ENCODE measurements around the gene RNF130.
"Not testable (repeated sequence)": the region's sequence is repeated elsewhere in the genome, so short reads cannot be mapped to it uniquely, and the experiment has no call there.

The RNF130 gene

DNA sequence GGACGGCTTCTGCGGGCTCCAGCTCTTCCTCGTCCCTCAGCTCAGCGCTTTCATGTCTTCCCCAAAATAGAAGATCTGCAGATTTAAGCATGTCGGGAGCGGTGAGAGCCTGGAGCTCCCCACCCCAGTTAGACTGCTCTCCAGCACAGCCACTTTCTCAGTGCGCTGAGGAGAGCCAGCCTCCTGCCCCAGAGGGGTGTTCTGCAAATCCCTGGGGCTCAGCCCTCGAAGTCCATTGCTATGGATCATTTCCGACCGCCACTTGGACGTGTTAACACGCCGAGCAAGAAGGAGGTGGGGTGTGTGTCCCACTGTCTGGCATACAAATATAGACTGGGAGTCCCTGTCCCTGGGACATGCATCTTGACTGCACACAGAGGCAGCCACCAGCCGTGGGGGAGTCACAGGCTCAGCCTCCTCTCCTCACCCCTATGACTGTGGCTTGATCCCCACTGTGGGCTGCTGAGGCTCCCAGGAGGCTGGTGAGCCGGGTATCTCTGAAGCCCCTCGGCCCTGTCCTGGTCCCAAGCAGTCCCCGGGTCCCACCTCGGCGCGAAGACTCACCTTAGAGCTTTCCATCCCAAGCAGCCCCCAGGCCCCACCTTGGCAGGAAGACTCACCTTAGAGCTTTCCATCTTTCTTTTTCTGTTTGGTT, 30.0 kb upstream of the RNF130 start:
- no peak for DNase-seq

DNA sequence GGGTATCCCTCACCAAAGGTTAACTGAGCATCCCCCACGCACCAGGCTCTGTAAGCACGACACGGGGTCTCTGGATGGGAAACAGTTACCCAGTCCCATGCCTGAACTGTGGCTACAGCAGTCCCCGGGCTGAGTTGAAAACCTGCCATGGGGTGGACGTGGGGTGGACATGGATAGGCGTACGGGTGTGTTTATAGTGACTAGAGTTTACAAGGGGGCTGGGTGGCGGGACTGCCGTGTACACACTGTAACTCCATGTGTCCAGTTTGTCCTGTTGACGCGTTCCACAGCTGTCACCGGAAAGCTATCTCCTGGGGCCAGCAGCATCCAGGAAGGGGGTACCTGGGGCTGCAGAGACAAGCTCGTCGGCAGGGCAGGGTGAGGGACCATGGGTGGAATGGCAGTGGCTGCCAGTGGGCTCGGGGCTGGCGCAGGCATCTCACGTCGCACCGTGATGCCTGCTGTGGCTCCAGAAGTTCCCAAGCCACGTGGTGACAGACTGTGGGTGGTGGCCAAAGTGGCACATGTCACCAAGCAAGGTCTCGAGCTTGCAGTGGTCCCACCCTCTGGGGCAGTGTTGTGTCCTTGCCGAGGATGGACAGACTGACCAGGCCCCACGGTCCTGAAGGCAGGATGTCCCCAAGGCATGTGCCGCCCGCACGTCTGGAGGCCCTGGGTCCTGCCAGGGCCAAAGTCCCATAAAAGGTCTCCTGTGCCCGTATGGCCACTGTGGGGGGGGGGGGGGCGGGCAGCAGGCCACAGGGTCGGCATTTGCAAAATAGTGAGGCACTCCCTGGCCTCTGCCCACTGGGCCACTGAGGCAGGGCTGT, 29.3 kb upstream of the RNF130 start:
- DNase-seq = no peak

DNA sequence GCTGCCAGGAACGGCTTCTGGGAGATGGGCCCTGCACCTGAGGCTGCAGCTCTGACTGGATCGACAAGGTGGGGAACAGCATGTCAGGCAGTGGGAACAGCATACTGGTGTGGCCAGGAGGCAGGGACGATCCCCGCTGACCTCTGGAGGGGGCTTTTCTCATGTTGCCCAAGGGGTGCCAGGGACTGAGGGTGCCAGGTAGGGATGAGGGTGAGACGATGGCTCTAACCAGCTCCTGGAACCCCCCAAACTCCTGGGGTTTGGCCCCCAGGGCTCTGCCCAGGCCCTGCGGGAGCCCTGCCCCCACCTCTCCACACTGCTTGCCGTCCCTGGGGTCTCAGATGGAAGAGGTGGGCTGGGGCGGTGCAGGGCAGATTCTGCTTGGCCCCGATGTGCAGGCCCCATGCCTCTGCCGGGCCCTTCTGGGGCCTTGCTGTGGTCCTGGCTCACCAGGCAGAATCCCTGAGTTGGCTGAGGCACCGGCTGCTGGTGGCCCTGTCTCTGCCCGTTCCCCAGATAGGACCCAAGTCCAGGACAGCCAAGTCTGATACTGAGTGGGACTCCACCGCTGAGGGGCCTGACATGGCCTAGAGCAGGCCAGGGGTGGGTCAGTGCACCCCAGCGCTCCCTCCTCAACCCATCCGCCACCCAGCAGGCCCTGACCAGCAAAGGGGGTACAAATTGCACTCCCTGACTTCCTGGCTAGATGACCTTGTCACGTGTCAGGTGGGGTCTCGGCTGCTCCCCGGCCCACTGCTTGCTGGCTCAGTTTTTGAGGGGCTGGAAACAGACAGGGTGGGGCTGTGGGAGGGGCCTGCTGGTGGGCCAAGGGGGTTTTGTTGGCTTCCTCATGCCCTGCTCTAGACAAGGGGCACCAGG, 28.4 kb upstream of the RNF130 start:
- DNase-seq = no peak

DNA sequence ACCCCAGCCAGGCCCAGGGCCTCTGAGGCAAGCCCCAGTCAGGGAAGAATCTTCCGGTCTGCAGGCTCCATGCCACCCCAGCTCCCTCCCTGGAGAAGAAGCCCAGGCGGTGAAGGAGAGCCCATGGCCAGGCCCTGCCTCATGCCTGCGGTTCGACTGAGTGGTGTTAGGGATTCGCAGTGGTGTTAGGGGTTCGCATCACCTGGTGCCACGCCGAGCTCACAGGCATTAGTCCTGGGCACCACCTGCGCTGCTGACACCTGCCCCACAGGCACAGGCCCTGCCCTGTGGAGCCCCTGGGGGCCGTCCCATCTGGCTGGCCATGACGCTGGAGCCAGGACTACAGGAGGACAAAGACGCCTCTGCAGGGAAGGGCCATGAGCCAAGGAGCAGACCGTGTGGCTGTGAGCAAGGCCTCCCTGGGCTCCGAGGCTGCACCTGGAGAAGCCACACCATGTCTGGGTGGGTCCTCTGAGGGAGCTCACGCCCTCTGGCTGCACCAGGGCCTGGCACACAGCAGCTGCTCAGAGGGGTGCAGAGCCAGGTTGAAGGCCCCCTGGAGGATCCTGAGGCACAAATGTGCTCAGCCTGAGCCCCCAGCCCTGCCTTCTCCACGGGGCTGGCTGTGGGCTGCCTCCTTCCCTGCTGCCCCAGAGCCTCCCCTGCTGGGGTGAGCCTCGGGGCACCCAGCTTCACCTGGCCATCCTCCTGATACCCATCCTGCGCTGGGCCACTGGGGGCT, 27.6 kb upstream of the RNF130 start:
- DNase-seq = no peak

DNA sequence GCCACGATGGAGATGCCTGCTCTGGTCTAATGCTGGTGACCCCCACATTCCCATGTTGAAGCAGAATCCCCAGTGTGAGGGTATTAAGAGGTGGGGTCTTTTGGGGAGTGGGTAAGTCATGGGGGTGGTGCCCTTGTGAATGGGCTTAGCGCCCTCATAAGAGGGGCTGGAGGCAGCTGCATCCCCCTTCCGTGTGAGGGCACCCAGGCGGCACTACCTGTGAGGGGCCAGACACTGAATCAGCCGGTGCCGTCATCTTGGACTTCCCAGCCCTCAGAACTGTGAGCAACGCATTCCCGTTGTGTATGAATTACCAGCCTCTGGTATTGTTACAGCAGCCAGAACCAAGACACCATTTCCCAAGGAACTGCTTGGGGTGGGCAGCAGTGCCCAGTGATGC, 27.0 kb upstream of the RNF130 start:
- no peak for DNase-seq

DNA sequence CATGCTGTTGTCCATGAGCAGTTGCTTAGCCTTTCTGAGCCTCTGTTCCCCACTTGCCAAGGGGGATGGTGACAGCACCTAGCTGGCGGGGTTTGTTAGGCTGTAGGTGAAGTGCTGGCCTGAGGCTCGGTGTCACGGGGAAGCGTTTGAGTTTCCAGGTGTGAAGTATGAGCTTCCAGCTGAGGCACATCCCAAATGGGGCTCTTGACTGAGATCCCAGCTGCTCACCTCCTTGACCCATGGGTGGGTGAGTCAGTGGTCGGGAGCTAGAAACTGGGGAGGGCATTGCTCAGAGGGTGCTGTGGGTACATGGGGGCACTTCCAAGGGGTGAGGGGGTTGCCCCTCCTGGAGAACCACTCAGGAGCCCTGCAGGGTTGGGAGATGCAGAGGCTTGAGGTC, 26.4 kb upstream of the RNF130 start:
- no peak for DNase-seq

DNA sequence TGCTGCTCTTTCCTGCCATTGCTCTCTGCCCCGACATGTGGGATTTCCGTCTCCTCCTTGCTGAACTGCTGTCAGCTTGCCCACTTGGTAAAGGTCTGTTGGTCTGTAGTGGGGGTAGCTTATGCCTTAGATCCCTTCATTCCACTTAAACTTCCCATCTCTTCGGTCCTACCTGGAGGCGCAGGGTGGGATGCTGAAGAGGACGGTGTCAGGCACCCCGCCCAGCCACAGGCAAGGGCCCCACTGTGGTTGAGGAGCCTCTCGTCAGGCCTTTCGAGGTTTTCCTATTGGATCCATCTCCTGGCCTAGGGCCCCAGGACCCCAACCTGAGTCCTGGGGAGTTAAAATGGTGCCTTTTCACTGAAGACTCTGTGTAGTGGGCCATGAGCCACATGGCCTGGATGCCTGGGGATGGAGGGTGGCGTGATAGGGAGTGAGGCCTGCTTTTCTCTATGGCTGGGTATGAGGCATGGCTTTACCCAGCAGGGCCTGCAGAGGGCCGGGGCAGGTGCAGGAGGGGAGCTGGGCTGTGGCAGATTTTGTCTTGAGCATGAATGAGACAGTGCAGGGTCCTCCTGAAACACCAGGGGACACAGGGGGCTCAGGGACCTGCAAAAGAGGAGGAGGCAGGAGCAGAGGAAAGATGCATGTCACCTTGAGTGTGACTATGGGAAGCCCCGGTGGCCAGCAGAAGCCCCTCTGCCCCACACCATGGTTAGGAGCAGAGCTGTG, 25.8 kb upstream of the RNF130 start:
- DNase-seq = no peak

DNA sequence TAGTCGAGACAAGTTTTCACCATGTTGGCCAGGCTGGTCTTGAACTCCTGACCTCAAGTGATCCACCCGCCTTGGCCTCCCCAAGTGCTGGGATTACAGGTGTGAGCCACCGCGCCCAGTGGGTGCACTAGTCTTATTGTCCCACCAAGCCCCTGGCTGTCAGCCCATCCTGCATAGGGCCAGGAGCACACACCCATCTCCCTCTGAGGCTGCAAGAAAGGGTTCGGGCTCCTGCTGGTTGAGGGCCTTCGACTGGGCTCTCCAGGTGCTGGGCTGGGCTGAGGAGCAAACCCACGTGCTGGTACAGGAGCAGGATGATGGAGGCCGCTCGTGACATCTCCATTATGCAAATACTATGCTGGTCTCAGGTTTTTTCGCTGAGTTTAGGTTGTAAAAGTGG, 25.1 kb upstream of the RNF130 start:
- no peak for DNase-seq

DNA sequence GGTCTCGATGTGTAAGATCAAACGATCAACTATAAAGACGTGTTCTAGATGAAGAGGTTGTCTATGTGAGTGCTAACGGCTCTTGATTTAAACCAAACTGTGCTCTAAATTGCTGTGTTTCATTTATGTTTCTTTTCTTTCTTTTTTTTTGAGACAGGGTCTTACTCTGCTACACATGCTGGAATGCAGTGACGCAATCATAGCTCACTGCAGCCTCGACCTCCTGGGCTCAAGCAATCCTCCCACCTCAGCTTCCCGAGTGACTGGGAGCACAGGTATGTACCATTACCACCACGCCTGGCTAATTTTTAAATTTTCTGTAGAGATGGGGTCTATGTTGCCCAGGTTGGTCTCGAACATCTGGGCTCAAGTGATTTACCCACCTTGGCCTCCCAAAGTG, 24.0 kb upstream of the RNF130 start:
- no peak for DNase-seq

DNA sequence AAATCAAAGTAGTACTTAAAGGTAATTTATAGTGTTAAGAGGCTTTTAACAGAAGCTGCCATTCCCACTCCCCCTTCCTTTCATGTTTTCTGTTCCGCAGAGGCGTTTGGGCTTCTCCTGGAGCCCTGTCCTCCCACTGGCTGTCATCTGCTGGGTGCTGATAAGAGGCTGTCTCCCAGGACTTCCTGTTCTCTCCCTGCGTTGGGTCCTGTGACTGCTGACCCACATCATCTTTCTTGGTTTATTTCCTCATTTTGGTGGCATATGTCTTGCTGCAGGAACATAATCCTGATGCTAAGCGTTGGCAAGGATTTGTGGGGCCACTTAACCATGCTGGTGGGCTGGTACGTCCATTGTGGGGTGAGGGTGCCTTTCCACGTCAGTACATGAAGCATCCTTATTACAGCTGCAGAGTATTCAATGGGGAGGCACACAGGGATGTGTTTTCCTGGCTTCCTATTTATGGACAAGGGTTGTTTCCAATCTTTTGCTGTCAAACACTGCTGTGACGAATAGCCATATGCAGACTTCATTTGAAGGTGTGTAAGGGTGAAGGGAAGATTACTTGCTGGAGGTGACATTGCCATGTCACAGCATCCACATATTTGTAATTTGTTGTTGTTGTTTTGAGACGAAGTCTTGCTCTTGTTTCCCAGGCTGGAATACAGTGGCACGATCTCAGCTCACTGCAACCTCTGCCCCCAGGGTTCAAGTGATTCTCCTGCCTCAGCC, 22.3 kb upstream of the RNF130 start:
- DNase-seq = no peak

DNA sequence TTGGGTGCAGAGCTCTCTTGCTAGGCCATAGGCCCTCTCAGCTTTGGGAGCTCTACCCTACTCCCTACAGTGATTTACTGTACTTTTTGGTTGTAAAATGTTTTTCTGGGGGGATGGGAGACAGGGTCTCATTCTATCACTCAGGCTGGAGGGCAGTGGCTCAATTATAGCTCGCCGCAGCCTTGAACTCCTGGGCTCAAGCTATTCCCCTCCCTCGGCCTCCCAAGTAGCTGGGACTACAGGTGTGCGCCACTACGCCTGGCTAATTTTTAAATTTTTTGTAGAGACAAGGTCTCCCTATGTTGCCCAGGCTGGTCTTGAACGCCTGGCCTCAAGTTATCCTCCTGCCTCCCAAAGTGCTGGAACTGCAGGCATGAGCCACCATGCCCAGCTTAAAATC, 21.7 kb upstream of the RNF130 start:
- DNase-seq = no peak

DNA sequence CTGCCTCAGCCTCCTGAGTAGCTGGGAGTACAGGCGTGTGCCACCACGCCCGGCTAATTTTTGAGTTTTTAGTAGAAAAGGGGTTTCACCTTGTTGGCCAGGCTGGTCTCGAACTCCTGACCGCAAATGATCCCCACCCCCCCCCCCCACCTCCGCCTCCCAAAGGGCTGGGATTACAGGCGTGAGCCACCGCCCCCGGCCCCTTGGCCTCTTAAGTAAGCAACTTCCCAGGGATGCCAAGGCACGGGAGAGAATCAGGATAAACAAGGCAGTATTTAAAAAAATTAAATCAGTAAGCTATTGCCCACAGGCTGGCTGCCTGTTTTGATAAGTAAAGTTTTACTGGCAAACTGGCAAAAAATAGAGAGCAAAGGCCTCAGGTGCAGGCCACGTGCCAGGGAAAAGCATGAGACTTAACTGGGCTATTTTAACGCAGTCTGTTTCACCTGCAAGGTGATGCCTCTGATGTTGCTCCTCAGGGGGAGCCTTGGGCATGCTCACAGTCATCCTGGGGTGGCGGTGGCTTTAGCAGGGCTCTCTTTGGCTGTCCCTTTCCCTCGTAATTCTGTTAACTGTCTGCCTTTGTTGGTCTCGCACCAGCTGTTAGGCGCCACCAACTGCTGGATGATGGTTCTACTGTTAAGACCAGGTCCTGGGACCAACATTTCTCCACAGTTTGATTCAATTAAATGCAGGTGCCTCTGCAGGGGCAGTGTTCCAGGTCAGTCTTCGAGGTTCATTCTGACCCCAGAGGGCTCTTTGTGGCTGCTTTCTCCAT, 19.4 kb upstream of the RNF130 start:
- DNase-seq = peak; percentile 21

DNA sequence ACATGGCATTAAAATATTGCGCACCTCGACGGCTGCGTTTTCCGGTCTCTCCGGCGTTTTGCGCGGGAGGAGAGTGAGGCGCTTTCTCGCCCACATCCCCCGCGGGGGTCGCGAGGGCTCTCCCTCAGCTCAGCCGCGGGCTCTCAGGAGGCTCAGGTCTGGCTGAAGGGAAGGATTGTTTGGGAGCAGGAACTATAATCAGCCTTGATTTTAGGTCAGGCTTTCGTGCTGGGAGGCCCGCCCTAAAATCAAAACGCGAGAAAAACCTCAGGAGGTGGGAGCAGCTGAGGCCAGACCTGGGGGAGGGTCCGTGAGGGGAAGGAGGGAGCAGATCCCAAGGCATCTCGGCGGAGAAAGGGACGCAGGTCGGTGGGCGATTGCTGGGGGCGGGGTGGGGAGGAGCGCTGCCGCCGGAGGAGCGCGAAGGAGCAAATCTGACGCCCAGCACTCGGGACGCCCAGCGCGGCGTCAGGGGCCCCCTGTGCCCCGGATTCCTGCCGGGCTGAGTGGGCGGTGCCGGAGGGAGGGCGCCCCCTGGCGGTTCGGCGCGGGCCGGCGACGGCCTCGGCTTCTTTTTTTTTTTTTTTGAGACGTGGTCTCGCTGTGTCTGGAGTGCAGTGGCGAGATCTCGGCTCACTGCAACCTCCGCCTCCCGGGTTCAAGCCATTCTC, 18.7 kb upstream of the RNF130 start:
- peak; percentile 19 for DNase-seq

DNA sequence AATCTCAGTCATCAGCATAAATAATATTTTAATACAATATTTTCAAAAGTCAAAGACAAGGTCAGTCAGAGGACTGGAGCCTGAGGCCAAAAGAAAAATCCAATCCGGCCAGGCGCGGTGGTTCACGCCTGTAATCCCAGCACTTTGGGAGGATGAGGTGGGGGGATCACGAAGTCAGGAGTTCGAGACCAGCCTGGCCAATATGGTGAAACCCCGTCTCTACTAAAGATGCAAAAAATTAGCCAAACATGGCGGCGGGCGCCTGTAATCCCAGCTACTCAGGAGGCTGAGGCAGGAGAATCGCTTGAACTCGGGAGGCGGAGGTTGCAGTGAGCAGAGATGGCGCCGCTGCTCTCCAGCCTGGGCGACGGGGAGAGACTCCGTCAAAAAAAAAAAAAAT, 18.1 kb upstream of the RNF130 start:
- not testable (repeated sequence) for DNase-seq

DNA sequence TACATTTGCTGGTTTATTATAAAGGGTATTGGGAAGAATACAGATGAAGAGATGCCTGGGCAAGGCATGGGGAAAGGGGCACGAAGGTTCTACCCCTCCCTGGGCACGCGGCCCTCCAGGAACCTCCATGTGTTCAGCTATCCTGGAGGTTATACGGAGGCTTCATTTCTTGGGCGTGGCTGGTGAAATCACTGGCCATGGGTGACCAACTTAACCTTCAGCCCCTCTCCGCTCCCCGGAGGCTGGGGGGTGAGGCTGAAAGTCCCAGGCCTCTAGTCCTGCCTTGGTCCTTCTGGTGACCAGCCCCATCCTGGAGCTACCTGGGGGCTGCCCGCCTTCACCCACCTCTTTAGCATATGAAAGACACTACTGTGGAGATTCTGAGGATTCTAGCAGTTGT, 17.0 kb upstream of the RNF130 start:
- no peak for DNase-seq

DNA sequence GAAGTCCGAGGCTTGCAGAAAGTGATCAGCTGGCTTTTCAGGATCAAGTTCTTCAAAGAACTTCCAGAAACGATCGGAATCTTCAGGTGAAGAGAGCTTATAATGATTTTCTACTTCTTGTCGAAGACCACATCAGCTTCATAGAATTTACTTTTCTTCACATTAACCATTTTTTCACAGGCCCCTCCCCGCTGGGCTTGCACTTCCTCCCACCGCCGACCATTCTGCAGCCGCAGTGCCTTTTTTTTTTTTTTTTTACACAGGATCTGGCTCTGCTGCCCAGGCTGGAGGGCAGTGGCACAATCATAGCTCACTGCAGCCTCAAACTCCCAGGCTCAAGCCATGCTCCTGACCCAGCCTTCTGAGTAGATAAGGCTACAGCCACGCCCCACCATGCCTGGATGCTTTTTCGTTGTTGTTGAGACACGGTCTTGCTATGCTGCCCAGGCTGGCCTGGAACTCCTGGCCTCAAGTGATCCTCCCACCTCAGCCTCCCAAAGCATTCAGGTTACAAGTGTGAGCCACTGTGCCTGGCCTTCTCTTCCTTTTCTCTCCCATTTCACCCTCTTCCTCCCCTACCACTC, 15.3 kb upstream of the RNF130 start:
- DNase-seq = no peak

DNA sequence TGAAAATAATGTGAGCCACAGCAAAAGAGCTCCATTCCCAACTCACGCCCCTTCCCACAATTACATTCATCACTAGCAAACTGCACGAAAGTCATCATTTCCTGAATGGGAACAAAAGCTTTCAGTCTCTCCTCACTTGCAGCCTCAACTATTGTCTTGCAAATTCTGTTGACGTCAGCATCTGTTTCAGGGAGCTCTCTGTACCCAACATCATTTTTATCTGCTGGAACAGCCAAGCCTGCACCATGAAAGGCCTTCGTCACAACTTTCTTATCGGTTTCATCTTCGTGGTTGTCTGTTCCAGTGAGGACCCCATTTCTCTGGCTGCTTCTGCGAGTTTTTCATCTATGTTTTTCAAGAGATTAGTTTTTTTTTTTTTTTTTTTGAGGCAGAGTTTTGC, 14.3 kb upstream of the RNF130 start:
- no peak for DNase-seq

DNA sequence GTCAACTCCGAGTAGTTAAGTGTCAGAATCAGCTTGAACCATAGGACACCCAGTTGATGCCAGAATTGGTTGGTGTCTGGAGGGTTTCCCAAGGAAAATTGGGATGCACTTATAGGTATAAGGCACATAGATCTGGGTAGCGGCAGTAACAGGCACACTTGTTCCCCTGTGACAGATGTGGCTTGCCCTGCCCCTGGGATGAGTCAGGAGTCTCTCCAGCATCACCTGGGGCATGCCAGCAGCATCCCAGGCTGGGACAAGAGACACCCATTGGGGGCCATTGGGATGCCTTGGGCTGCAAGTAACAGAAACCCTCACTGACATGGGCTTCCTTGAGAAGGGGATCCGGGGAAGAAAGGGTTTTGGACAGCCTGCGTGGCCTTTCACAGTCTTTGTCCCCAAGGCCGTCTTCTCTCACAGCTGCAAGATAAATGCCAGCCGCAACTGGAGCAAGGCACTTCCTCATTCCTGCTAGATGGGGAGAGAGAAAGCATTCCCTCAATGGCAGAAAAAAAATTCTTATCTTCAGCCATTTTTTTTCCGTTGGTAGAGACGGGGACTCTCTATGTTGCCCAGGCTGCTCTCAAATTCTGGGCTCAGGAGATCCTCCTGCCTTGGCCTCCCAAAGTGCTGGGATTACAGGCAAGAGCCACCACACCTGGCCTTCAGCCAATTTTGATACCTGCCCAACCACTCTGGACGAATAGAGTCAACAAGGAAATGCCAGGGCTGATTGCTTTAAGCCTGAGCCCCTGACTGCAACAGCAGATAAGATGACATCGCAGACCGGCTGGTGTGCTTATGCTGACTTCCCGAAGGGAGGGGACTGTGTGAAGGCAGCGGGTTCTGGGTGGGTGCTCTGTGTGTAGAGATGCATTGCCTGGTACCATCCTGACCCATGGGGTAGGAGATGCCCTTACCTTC, 13.3 kb upstream of the RNF130 start:
- peak; percentile 74 for DNase-seq
